Glomerular visceral epithelial cell (primary cell): ENCODE results near the gene PPP1R8.

Experiments
- DNase-seq: peaks from one replicate; pipeline ENCODE4 v3.0.0-alpha.2; 2016; ENCODE audit errors: extremely low spot score

PPP1R8 gene

DNA sequence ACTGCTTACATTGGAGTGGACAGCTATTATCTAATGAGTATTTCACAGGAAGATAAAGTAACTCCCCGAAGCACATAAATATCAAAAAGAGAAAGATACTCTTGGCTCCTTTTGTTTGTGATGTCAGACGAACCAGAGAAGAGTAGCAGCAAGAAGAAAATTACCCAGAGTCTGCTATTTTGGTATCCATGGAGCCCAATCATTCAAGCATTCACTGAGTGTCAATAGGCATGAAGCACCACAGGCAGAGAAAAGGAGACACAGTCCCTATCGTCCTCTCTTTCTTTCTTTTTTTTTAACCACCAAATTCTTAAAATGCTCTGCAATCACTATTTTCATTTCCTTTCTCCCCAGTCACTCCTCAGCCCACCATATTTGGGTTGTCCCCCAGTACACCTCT is 63.9 kb downstream of the PPP1R8 start:
- DNase-seq, result no peak
